Eye (tissue), 1 donor: ENCODE results near the gene ATP6V0C.
"Not testable (repeated sequence)": the region's sequence is repeated elsewhere in the genome, so short reads cannot be mapped to it uniquely, and the experiment has no call there.

ENCODE experiments used
- DNase-seq: peaks from one replicate; pipeline ENCODE4 v3.0.0-alpha.2; 2015

ATP6V0C gene

DNA sequence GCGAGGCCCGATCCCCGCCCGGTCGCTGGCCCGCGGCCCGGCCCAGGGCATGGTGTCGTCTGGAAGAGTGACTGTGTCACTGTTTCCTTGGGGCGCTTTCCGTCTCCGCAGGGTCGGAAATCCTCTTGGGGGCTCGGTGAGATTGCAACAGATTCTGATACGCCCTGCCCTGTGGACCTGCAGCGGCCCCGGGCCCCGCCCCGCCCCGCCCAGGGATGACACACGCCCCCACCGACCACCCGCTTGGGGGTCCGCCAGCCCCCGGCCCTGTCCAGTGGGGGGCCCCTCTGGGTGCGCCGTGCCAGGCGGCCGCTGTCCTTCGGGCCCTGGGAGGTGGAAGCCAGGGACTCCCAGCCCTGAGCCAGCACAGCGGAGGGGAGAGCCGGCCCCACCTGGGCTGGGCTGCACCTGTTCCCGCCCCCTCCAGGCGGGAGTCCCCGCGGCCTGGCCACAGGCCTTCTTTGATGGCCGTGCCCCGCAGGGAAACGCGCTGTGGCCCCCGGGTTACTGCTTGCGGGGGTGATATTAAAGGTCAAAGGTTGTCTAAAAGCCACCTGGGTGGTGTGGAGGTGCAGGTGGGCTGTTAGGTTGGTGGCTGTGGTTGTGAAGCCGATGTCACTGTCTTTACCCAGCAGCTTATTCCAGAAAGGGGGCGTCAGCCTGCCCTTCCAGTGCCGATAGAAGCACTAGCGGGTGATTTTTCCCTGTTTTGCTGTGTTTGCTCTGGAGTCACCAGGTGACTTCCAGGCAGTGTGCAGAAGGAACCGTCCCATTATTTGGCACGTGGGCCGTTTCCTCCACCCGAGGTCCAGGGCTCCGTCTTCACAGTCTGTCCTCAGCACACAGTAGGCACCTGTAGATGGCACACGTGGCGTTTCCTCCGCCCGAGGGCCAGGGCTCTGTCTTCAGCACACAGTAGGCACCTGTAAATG is 38.1 kb upstream of the ATP6V0C start:
- peak; percentile 63 for DNase-seq

DNA sequence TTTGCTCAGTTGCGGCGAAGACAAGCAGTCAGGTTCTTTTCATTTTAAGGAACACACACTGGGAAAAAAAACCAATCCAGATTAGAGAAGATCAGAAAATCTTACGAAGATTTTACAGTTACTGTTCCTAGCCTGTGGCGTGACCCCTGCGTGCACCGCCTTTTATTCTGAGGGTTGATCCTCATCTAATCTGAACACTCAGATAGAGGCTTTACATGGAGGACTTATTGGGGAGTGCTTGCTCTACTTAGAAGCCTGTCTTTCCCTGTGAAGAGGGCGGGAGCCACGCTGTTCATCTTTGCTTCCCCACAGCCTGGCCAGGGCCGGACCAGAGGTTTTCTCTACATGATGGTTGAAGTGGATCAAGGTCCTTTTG is 37.4 kb upstream of the ATP6V0C start:
- DNase-seq, result no peak

DNA sequence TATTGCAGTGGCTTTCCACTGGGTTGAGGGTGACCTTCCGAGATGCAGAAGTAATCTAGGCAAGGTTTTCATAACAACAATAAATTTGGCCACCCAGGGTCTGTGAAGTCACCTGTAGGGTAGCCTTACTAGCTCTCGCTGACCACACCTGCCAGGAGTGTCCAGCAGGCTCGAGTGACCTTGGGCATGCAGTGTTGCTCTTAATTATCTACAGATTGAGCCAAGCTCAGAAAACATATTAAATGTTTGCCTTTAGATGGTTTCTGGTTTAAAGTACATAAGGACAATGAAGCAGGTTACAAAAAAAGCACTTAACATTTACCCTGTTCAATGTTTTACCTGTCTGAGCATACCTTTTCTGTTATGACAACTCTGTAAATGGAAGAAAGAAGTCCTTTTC is 37.0 kb upstream of the ATP6V0C start:
- DNase-seq, result no peak

DNA sequence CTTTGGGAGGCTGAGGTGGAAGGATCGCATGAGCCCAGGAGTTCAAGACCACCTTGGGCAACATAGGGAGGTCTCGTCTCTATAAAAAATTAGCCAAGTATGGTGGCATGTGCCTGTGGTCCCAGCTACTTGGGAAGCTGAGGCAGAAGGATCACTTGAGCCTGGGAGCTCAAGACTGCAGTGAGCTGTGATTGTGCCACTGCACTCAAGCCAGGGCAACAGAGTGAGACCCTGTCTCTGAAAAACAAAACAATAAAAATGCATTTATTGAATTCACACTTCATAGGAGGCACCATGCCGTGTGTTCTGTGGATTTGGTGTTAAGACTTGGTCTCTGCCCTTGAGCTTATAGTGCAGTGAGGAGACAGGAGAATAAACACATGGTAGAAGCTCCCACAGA is 36.4 kb upstream of the ATP6V0C start:
- DNase-seq, result no peak

DNA sequence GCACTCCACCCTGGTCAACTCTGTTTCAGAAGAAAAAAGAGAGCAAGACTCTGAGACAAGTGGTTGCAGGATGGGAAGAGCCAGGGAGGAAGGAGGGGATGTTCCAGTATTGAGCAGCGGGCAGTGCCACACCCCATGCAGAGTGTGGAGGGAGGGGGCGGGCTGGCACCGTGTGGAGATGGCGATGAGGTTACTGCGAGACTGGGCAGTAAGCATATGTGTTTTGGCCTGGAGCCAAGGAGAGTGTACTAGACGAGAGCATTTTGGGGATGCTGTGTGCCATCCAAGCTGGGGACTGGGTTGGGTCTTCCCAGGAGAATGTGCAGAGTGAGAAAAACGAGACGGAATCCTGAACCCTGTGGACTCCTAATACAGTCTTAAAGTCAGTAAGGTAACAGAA is 35.5 kb upstream of the ATP6V0C start:
- DNase-seq, result no peak

DNA sequence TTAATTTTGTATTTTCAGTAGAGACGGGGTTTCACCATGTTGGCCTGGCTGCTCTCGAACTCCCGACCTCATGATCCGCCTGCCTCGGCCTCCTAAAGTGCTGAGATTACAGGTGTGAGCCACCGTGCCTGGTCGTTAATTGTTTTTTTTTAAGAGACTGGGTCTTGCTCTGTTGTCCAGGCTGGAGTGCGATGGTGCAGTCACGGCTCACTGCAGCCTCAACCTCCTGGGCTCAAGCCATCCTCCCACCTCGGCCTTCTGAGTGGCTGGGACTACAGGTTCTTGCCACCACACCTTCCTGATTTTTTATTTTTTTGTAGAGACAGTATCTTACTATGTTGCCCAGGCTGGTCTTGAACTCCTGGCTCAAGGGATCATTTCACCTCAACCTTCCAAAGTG is 33.8 kb upstream of the ATP6V0C start:
- not testable (repeated sequence) for DNase-seq

DNA sequence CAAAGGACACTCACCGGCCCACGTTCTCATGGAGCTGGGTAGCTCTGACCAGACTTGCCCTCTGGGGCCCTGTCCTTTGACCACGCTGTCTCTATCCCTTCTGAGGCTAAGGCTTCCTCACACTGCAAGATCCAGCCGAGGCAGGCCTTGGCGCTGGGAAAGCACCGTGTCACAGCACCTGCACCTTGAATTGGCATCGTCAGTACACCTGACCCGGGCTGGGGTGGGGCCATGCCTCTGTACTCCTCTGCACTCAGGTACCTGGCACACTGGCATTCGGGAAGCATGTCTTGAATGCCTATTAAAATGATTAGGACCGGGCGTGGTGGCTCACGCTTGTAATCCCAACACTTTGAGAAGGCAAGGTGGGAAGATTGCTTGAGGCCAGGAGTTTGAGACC is 32.8 kb upstream of the ATP6V0C start:
- no peak for DNase-seq

DNA sequence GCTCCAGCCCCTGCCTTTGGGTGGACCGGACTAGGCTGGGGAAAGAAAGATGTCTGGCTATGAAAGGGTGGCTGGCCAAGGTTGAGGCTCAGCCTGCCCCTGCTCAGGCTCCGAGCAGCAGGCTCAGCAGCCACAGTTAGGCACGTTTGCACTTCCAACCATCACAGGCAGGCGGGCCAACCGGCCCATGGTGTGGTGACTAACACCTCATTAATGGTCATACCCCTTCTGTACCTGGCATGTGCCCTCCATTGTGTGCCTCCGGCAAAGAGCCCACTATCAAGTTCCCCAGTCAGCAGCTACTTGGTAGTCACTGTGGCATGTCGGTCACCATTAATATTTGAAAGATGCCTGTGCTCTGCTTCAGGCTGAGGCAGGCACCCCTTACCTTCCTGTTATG is 32.1 kb upstream of the ATP6V0C start:
- no peak for DNase-seq

DNA sequence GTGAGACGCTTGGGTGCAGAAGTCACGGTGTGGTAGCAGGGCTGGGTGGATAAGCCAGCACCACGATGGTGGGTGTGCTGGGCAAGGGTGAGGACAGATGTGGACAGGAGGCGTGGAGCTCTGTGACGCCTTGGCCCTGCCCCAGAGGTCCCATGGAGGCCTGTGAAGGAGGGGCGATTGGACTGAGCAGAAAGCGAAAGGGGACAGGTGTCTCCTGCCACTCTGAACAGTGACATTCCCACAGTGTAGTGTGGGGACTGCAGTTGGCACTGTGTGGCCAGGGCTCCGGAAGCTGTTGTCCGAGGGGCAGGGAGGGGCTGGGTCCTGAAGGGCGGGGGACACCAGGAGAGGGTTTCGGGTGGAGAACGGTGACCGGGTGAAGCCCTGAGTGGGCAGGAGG is 31.5 kb upstream of the ATP6V0C start:
- DNase-seq, result no peak

DNA sequence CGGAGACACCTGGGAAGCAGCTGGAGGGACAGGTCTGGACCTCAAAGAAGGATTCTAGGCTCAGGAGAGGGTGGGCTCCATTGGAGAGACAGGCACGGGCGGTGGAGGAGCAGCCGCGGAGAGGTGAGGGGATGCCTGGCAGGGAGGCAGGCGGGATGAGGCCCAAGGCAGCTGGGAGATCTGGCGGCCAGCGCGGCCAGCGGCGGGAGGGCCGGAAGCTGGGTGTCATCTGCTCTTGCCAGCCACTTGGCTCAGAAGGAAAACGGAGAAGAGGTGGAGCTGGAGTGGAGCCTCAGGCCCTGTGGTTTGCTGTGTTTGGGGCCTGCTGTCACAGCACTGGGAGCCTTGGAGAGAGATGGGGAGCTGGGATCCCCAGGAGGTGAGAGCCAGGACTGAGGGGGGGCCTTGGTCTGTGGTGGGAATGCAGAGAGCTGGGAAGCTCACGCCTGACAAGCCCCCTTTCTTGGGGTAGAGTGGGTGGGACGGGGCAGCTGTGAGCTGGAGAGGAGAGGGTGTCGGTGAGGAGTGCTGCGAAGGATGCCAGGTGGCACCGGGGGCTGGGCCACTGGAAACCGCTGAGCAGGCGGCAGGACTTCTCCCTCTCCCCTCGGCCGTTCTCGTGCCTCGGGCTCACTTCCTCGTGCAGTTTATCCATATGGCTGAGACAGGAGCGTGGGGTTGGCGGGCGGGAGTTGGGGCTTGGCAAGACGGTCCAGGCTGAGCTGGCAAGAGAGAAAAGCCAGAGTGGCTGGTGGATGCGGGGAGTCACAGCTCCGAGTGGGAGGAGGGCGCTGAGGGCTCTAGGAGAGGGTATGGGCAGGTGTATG is 30.8 kb upstream of the ATP6V0C start:
- DNase-seq, result peak; percentile 46

DNA sequence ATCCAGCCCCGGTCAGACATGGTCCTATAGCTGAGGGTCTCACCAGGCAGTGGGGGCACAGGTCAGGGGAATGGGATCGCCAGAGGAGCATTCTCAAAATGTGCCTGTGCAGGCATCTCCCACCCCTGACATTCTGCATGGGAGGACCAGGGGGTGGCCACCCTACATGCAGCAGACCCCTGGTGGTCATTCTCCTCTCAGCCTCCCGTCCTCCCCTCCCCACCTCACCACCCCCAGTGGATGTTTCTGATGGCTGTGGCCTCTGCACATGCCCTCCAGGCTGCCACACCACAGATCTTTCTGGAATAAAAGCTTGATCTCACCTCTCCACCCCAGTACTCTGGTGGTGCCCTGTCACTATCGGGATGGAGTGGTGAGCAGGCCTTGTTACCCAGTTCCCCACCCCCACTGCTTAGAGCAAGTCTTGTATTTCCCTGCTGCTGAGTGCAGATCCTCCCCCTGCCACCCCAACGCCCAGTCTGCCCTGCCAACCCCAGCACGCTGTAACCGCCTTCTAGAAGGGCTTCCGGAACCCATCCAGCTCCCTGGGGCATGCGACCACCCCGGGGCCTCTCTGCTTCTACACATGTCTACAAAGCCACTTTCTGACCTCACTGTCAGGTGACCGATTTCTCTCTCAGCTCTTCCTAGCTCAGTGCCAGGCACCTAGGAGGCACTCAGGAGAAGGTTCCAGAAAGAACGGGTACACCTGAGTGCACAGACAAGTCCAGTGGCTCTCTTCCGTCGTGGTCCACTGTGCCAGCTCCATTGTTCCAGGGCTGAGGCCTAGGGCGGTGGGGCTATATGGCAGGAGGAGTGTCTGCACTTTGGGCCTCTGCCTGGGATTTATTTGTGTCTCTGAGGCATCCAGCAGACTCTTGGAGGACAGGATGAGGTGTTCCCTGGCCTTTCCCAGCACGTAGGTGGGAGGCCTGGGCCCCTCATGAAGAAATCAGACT is 29.5 kb upstream of the ATP6V0C start:
- no peak for DNase-seq

DNA sequence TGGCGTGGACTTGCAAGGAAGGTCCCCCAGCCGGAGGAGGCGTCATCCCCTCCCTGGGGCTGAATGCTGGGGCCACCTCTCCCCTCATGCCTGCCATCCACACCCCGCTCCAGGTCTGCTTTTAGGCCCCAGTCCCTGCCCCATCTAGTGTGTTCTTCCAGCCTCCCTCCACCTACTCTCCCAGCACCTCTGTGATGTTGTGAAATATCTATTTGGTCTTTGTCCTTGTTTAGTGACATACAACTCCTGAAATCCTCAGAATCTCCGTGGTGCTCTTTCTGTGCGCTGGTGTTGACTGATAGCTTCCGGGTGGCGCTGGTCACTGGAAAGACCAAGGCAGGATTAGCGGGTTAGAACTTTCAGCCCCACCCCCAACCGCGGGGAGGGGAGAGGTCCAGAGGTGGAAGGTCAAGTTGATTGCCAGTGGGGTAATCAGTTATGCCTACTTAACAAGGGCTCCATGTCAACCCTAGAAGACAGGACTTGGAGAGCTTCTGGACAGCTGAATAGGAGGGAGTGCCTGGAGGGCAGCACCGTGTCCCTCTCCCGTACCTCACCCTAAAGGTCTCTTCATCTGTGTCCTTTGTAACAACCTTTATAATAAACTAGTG is 28.7 kb upstream of the ATP6V0C start:
- DNase-seq, result no peak

DNA sequence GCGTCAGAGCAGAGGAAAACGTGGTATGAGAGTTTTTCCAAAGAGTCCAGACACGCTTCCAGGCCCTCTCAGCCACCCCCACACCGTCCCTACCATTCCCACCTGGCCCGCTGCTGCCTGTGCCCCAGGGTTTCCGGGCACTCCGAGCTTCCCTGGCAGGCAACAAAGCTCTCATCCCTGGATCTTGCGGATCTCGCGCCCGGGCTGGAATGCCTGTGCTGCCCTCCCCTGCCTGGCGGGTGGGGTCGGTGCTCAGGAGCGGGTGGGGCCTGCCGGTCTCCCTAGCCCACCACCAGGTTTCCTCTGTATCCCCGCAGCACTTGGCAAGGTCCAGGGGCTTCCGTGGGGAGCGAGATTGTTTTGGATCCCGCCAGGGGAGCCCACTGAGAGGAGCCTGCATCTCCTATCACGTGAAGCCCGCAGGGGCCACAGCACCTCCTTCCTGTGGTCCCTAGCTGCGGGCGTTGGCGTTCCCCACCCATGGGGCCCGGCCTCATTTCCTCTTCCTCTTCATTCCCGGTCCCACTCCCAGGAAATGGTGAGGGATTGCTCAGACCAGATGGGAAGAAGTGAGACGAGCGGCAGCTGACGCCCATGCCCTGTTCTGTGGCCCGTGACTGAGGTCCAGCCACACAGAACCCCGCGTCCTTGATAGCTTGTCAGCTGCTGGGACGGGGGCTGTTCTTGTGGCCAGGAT is 27.8 kb upstream of the ATP6V0C start:
- no peak for DNase-seq

DNA sequence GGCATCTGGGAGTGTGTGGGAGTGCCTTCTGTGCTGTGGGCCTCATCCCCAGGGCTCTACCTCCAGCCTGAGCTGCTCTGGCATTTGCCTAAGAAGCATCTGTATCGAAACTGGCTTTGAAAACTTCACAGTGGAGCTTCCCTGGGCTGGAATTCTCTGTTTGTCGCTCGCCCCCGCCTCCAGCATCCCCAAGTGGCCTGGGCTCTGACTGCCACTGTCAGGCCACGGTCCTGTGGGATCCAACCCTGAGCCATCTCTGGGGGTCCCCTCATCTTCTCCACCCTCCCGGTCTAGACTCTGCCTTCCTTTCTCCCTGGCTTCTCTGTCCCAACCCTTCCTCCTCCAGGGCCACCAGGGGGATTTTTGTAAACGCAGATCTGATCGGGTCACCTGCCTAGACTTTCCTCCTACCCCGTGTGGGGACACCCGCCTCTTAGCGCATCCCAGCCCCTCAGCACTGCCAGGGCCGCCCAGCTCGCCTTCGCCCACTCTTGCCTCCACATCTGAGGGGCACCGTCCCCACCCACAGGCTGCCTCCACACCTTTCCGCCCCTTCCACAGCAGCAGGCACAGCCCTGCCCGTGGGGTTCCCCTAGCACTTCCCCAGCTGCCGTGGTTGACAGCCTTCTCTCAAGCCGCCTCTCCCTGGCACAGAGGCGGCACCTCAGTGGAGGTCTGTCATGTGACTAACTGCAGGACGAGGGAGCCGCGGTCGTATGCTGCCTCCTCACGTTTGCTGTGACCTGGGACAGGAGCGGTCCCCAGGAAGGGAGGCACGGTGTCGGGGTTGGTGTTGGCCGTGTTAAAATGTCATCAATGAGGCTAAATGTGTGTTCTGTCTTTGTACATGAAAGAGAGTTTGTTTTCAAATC is 26.9 kb upstream of the ATP6V0C start:
- DNase-seq, result peak; percentile 67

DNA sequence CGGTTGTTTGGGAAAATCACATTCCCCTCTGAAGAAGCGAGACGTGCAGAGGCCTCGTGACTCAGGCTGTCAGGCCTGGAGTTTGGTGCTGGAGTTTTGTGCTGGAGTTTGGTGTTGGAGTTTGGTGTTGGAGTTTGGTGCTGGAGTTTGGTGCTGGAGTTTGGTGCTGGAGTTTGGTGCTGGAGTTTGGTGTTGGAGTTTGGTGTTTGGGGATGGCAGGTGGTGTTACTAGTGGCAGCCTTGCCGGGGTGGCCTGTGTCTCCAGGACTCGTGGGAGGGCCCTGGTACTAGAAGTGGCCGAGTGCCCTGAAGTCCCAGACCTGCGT is 26.3 kb upstream of the ATP6V0C start:
- no peak for DNase-seq

DNA sequence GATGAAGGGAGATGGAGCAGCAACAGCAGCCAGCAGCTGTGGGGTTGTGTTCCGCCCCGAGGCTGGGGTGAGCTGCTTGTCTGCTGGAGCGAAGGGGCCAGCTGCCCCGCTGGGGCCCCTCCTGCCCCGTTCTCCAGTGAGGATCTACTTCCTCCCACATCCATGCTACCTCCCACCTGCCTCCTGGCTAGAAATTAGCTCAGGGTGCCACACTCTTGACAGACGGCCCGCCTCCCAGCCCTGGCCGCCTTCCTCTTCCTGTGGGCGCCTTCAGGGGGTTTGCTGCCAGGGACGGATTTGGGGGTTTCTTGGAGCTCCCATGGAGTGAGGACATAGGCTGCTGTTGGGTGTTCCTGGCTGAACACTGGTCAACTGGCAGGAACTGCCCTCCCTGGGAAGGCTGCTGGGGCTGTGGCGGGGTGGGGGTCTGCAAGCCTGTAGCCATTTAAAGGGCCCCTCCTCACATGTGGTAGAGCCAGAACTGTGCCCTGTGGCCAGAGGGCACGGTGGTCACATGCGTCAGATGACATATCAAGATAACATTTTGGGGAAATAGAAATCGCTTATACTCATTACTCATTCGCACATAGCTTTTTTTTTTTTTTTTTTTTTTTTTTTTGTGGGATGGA is 25.7 kb upstream of the ATP6V0C start:
- DNase-seq, result no peak

DNA sequence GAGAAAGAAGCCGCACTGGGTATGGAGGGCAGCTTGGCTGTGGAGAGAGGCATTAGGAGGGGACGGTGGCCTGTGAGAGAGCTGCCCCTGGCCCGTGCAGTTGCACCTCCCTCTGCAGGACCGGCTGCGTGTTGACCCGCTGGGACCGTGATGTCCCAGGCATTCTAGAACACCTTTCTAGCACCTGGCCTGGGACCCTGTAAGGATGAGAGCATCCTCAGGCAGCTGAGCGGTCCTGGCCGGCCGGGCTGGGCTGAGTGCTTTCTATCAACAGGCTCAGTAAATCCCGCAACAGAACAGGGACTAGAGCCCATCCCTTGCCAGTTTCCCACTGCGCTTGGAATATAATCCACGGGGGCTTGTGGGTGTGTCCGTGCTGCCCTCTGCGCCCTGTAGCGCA is 24.2 kb upstream of the ATP6V0C start:
- no peak for DNase-seq

DNA sequence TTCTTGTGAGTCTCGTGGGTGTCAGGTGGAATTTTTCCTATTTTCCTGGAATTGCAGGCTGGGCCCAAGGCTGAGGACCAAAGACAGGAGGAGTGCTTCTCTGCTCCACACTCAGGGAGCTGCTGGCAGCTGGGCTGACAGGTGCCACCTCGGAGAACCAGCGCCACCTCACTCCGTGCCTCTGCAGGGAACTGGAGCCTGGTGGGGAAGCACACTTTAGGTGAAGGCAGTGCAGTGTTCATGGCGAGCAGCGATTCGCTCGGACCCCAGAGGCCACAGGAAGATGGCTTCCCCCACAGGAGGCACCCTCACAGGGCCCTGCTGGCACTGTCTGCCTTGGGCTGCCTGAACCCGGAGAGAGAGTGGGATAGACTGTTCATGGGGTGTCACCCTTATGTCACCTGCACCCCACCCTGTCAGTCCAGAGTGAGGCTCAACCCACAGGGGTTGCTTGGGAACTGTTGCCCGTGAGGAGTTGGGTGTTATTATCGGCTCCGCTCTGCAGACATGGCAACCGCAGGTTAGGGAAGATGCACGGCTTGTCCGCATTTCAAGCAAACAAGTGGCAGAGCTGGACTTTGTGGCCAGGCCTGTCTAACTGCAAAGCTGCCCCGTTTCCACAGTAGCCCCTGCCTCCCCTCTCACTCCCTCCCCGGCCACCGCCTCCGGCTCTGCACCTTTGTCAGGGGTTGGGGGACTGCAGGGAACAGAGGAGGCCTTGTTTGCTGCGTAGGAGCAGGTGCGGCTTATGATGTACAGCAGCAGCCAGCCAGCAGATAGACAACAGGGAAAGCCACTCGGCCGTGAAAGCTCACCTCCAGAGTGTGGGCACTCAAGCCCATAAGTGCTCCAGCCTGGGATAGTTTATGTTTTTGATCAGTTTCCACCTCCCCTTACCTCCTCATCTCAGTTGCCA is 23.3 kb upstream of the ATP6V0C start:
- DNase-seq, result no peak

DNA sequence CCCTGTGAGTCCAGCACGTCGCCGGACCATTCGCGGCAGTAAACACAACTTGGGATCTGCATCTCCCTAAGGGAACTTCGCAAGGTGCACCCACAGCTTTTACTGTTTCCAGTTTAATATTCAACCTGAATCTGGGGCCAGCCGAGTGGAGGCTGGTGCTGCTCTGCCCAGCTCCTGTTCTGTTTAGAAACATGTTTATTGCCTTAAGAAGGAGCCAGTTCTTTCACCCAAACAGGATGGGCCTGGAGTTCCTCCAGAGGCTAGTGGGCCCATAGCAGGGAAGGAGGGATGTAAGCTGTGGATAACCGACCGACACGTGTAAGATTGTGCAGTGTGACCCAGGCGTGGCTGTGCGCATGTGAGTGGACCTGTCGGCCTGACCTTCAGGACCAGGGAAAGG is 21.5 kb upstream of the ATP6V0C start:
- DNase-seq, result no peak
